ENCODE results near the gene NPR2.
A peak's percentile ranks its signal among the peaks of the same experiment; 100 is the strongest.

The NPR2 gene

DNA sequence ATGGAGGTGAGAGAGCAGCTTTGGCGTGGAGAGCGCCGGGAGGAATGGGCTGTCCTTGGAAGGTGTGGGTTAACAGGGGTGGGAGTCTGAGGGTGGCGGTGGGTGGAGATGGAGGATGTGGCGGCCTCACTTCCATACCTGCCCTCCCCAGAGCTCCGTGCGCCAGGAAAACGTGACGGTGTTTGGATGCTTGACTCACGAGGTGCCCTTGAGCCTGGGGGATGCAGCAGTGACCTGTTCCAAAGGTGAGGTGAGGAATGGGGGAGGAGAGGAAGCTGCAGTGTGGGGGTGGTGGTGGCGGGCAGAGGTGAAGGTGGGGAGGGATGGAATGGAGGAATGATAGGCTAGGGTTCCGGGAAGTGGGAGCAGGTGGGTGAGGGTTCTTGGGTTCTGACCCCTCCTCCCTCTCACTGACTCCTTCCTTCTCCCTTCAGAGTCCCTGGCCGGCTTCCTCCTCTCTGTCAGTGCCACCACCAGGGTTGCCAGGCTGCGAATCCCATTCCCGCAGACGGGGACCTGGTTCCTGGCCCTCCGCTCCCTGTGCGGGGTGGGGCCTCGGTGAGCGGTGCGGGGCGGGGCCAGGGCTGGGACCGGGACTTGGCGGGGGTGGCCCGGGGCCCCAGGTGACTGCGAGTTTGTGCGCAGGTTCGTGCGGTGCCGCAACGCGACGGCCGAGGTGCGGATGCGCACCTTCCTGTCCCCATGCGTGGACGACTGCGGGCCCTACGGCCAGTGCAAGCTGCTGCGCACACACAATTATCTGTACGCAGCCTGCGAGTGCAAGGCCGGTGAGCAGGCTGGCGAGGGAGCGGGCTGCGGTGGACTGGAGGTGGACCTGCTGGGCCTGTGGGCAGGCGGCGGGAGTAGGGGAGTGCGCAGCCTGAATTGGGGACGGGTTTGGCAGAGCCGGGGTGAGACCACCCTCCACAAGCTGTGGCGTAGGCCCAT, 54.7 kb downstream of the NPR2 start:
- peaks cover 23% of the 10 kb centered on the region for H3K4me1 ChIP-seq (ENCODE audit: insufficient read depth, low read length)
- H3K27ac ChIP-seq (ENCODE audit: low read depth, low read length), result peak overlapping the region; percentile 44; the same call in 1 of the 2 replicates
- peak overlapping the region; percentile 27; the same call in 1 of the 2 replicates for H3K9ac ChIP-seq (ENCODE audit: low read depth, low read length)
- 15% methylated on average over 52 of the region's 53 CpGs for WGBS
- H3K9me3 ChIP-seq (ENCODE audit: insufficient read depth, low read depth, low read length), result no peaks in the 10 kb centered on the region
- peaks cover 19% of the 10 kb centered on the region for H3K27me3 ChIP-seq (ENCODE audit: insufficient read depth, low read length)
- H3K36me3 ChIP-seq (ENCODE audit: insufficient read depth, low read length), result peaks cover 3% of the 10 kb centered on the region; the same call in 1 of the 2 replicates
- H3K4me3 ChIP-seq (ENCODE audit: low read length), result peak overlapping the region; percentile 59

DNA sequence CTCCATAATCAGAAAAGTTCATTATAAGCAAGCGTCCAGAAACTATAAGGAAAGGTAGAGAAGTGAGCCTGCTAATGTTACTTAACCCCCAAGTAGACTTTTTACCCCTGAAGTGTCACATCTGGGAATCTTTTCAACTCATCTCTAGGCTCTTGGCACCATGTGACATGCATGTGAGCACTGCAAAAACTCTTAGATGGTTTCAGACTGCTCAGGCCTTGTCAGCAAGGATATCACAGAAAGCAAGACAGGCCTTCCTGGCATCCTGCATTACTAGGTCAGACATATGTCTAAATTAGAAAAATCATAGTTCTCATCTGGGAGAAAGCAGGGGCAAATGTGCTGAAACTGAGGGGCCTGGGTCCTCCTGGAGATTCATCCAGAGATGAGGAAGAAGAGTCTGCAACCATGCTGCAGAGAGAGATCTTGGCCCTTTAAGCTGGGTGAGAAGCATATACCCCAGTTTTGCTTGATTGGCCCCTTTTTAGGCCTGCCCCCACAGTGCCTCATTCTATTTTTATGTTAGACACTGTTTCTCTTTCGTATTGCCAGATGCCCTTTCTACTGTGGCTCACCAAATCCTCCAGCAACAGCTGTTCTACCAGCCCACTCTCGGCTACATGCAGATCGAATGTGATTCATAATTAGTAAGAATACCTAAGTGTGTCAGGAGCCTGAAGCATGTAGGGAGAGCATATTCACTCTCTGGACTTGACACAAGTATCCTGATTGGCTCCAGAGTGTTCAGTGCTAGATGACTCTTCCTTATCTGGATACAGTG, 56.6 kb downstream of the NPR2 start:
- H3K27ac ChIP-seq (ENCODE audit: low read depth, low read length), result no peak overlapping the region
- 95% methylated on average over 4 of the region's 4 CpGs for WGBS

GRCh38 chr9:35852267-35852815, 61.0 kb downstream of the NPR2 start:
- Histone ChIP-seq H3K36me3 (ENCODE audit: insufficient read depth, low read length) (peaks cover 3% of the 10 kb centered on the region; the same call in 1 of the 2 replicates), H3K27ac (ENCODE audit: low read depth, low read length) (no peak overlapping the region), H3K9ac (ENCODE audit: low read depth, low read length) (no peak overlapping the region), H3K4me3 (ENCODE audit: low read length) (no peak overlapping the region), H3K4me1 (ENCODE audit: insufficient read depth, low read length) (no peaks in the 10 kb centered on the region), H3K9me3 (ENCODE audit: insufficient read depth, low read depth, low read length) (no peaks in the 10 kb centered on the region), H3K27me3 (ENCODE audit: insufficient read depth, low read length) (peaks cover under 1% of the 10 kb centered on the region; the same call in 1 of the 2 replicates)
- 87% methylated on average over 2 of the region's 2 CpGs for WGBS

More for the DNA sequence above, 56.6 kb downstream of the NPR2 start:
- Histone ChIP-seq H3K27me3 (ENCODE audit: insufficient read depth, low read length) (peaks cover 19% of the 10 kb centered on the region), H3K9ac (ENCODE audit: low read depth, low read length) (no peak overlapping the region), H3K9me3 (ENCODE audit: insufficient read depth, low read depth, low read length) (no peaks in the 10 kb centered on the region), H3K36me3 (ENCODE audit: insufficient read depth, low read length) (peaks cover 3% of the 10 kb centered on the region; the same call in 1 of the 2 replicates), H3K4me1 (ENCODE audit: insufficient read depth, low read length) (peaks cover 23% of the 10 kb centered on the region), H3K4me3 (ENCODE audit: low read length) (no peak overlapping the region)

- no peak overlapping the region for H3K4me3 ChIP-seq (ENCODE audit: low read length)
- peaks cover 2% of the 10 kb centered on the region; the same call in 1 of the 2 replicates for H3K36me3 ChIP-seq (ENCODE audit: insufficient read depth, low read length)
- H3K4me1 ChIP-seq (ENCODE audit: insufficient read depth, low read length), result no peaks in the 10 kb centered on the region
- WGBS, result 93% methylated on average over 25 of the region's 25 CpGs
- no peak overlapping the region for H3K27ac ChIP-seq (ENCODE audit: low read depth, low read length)
- no peaks in the 10 kb centered on the region for H3K9me3 ChIP-seq (ENCODE audit: insufficient read depth, low read depth, low read length)
- H3K27me3 ChIP-seq (ENCODE audit: insufficient read depth, low read length), result no peaks in the 10 kb centered on the region
- H3K9ac ChIP-seq (ENCODE audit: low read depth, low read length), result no peak overlapping the region
Observed at GRCh38 chr9:35852876-35853865, 61.8 kb downstream of the NPR2 start.

DNA sequence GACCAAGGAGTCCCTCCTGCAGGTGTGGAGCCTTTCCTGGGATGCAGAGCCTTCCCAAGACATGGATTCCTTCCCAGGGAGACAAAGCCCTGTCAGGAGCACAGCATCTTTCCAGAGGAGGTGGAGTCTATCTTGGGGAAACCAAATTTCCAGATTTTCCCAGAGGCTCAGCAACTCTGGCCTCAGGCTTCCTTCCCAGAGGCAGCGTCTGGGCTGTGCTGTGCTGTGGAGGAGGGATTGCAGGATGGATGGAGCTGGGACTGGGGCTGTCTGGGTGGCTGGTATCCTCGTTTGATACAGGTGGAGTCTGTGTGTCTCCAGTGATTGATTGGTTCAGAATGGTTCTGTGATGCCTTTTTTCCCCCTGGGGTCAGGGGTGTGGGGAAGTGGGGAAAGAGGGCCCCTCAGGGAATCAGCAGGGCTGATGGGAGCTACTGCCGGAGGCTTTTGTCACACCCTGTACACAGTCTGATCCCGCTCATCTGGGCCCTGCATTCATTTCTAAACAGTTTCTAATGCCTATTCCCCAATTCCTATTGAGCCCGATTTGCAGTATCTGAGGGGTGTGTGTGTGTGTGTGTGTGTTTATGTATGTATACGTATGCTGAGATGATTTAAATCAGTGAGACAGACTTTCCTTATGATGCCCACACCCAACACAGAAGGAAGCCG, 62.8 kb downstream of the NPR2 start:
- Histone ChIP-seq H3K27me3 (ENCODE audit: insufficient read depth, low read length) (no peaks in the 10 kb centered on the region), H3K4me3 (ENCODE audit: low read length) (no peak overlapping the region), H3K9ac (ENCODE audit: low read depth, low read length) (no peak overlapping the region), H3K9me3 (ENCODE audit: insufficient read depth, low read depth, low read length) (no peaks in the 10 kb centered on the region), H3K36me3 (ENCODE audit: insufficient read depth, low read length) (no peaks in the 10 kb centered on the region; the same call in 1 of the 2 replicates), H3K27ac (ENCODE audit: low read depth, low read length) (no peak overlapping the region), H3K4me1 (ENCODE audit: insufficient read depth, low read length) (no peaks in the 10 kb centered on the region)
- 84% methylated on average over 7 of the region's 7 CpGs for WGBS

GRCh38 chr9:35856206-35856605, 64.8 kb downstream of the NPR2 start:
- Histone ChIP-seq H3K36me3 (ENCODE audit: insufficient read depth, low read length) (no peaks in the 10 kb centered on the region; the same call in 1 of the 2 replicates), H3K4me3 (ENCODE audit: low read length) (no peak overlapping the region), H3K9ac (ENCODE audit: low read depth, low read length) (no peak overlapping the region), H3K9me3 (ENCODE audit: insufficient read depth, low read depth, low read length) (no peaks in the 10 kb centered on the region), H3K27ac (ENCODE audit: low read depth, low read length) (no peak overlapping the region), H3K27me3 (ENCODE audit: insufficient read depth, low read length) (no peaks in the 10 kb centered on the region), H3K4me1 (ENCODE audit: insufficient read depth, low read length) (no peaks in the 10 kb centered on the region)
- 78% methylated on average over 3 of the region's 3 CpGs for WGBS

GRCh38 chr9:35856882-35857281, 65.5 kb downstream of the NPR2 start:
- Histone ChIP-seq H3K9me3 (ENCODE audit: insufficient read depth, low read depth, low read length) (no peaks in the 10 kb centered on the region), H3K4me3 (ENCODE audit: low read length) (no peak overlapping the region), H3K9ac (ENCODE audit: low read depth, low read length) (no peak overlapping the region), H3K4me1 (ENCODE audit: insufficient read depth, low read length) (no peaks in the 10 kb centered on the region), H3K36me3 (ENCODE audit: insufficient read depth, low read length) (no peaks in the 10 kb centered on the region; the same call in 1 of the 2 replicates), H3K27me3 (ENCODE audit: insufficient read depth, low read length) (no peaks in the 10 kb centered on the region), H3K27ac (ENCODE audit: low read depth, low read length) (no peak overlapping the region)
- WGBS, result 89% methylated on average over 5 of the region's 5 CpGs

- Histone ChIP-seq H3K27me3 (ENCODE audit: insufficient read depth, low read length) (no peaks in the 10 kb centered on the region), H3K9ac (ENCODE audit: low read depth, low read length) (no peak overlapping the region)
- WGBS, result 94% methylated on average over 5 of the region's 5 CpGs
Observed at GRCh38 chr9:35858458-35858857, 67.1 kb downstream of the NPR2 start.

More at GRCh38 chr9:35858458-35858857, 67.1 kb downstream of the NPR2 start:
- Histone ChIP-seq H3K9me3 (ENCODE audit: insufficient read depth, low read depth, low read length) (no peaks in the 10 kb centered on the region), H3K27ac (ENCODE audit: low read depth, low read length) (no peak overlapping the region), H3K36me3 (ENCODE audit: insufficient read depth, low read length) (no peaks in the 10 kb centered on the region; the same call in 1 of the 2 replicates), H3K4me1 (ENCODE audit: insufficient read depth, low read length) (no peaks in the 10 kb centered on the region), H3K4me3 (ENCODE audit: low read length) (no peak overlapping the region)

All from HUES64 (cell line).